Measurements from ENCODE around the gene SPNS3. TPM values are rescaled to one million over a fixed set of nuclear protein-coding genes. Genes with fewer than 3 reads are reported as not detected.

Gene SPNS3
- total and polyA plus RNA-seq, 10 of the 15 experiments (the other 5 are each of a cell fraction or from before 2014, with no cell fraction given): 0.16 to 2.6 (median 0.97) TPM

- CTCF ChIA-PET: no interaction called here
- ATAC-seq: no peak
- in situ Hi-C loops (cut with MboI) (no loop called here), intact Hi-C loops (cut with micrococcal nuclease; ENCODE audit: unreplicated experiment) (no loop called here)
- Histone ChIP-seq H2AFZ (ENCODE audit: control insufficient read depth, low read depth, low read length) (no peak overlapping the region), H3K79me2 (ENCODE audit: control insufficient read depth, insufficient read depth, low read length) (no peaks in the 10 kb centered on the region), H3K27me3 (replicated peaks in 1 of 2; ENCODE audit: control insufficient read depth in 2 of 2, insufficient read depth in 2 of 2, low read length in 1 of 2) (peaks cover 0 to 2% of the 10 kb centered on the region in 2 experiments; a peak in 3 of 4 replicates), H3K4me2 (ENCODE audit: control insufficient read depth, insufficient read depth) (no peak overlapping the region), H3K4me1 (ENCODE audit: control insufficient read depth, insufficient read depth, low read length) (peaks cover 3% of the 10 kb centered on the region), H3K9me3 (replicated peaks; ENCODE audit: control insufficient read depth, insufficient read depth, low read length) (no peaks in the 10 kb centered on the region), H3K27ac (ENCODE audit: control insufficient read depth, insufficient read depth) (no peak overlapping the region), H4K20me1 (ENCODE audit: control insufficient read depth, insufficient read depth) (no peaks in the 10 kb centered on the region), H3K9ac (ENCODE audit: control insufficient read depth, insufficient read depth, low read length) (no peak overlapping the region), H3K36me3 (ENCODE audit: control insufficient read depth in 2 of 2, insufficient read depth in 2 of 2, low read length in 1 of 2) (no peaks in the 10 kb centered on the region), H3K4me3 (no peak overlapping the region)
- FAIRE-seq: no peak
- RAD21 ChIA-PET (ENCODE audit: unreplicated experiment): no interaction called here
- no peak for DNase-seq (ENCODE audit: low read depth, low spot score)
- SMC1A ChIA-PET (ENCODE audit: uncharacterized antibody, unreplicated experiment): no interaction called here
- 69% methylated on average over 14 of the region's 14 CpGs for WGBS (ENCODE audit: insufficient coverage, insufficient replicate concordance, low lambda C conversion rate, missing lambda C conversion rate)
- POLR2A ChIA-PET: no interaction called here
- no TSS peak for BruUV-seq (replicated peaks)
- TF ChIP-seq SKIL (IDR thresholded peaks at IDR 0.05; ENCODE audit: low read depth, poor library complexity, severe bottlenecking): no peak
- TF ChIP-seq RCOR1 (conservative IDR thresholded peaks at IDR 0.05; ENCODE audit: low read depth, low read length): no peak
- TF ChIP-seq CREB1 (IDR thresholded peaks at IDR 0.05; ENCODE audit: low read depth): no peak
- TF ChIP-seq ZNF207 (IDR thresholded peaks at IDR 0.05; ENCODE audit: borderline replicate concordance): no peak
- TF ChIP-seq SREBF2 (IDR thresholded peaks at IDR 0.05; ENCODE audit: low read length): no peak
- TF ChIP-seq ATF7 (IDR thresholded peaks at IDR 0.05; ENCODE audit: low read depth): no peak
- TF ChIP-seq KAT2A (conservative IDR thresholded peaks at IDR 0.05; ENCODE audit: control insufficient read depth, low read depth, low read length): no peak
- no peak for TF ChIP-seq FOS (IDR thresholded peaks at IDR 0.05; ENCODE audit: borderline replicate concordance, extremely low read depth, insufficient read length)
- no peak for TF ChIP-seq HCFC1 (IDR thresholded peaks at IDR 0.05; ENCODE audit: low read length)
- no peak for TF ChIP-seq EED (IDR thresholded peaks at IDR 0.05; ENCODE audit: low read depth)
- no peak for TF ChIP-seq DPF2 (IDR thresholded peaks at IDR 0.05)
- no peak for TF ChIP-seq MEF2A (IDR thresholded peaks at IDR 0.05; ENCODE audit: insufficient read depth, low read depth, low read length)
- no peak for TF ChIP-seq LARP7 (IDR thresholded peaks at IDR 0.05)
- no peak for TF ChIP-seq ZBTB4 (CRISPR knock-in tag; IDR thresholded peaks at IDR 0.05)
- no peak for TF ChIP-seq SIN3A (IDR thresholded peaks at IDR 0.05; ENCODE audit: low read depth, low read length)
- TF ChIP-seq RELB (IDR thresholded peaks at IDR 0.05; ENCODE audit: low read depth): no peak
- TF ChIP-seq SRF (IDR thresholded peaks at IDR 0.05; ENCODE audit: low read depth in 2 of 2, low read length in 2 of 2): no peak
- no peak for TF ChIP-seq RAD51 (IDR thresholded peaks at IDR 0.05)
- TF ChIP-seq ZBTB33 (IDR thresholded peaks at IDR 0.05): no peak
Observed at GRCh38 chr17:4476017-4476416, 42.3 kb downstream of the SPNS3 start.
